Neutrophil (primary cell): ENCODE measurements around the gene SESN1.

Source experiments
- H3K27ac ChIP-seq: fragments of 200-600 bp; sonication (generic); 2 replicates; pipeline ENCODE4 v1.5.1; 2016; ENCODE audit warnings: mild to moderate bottlenecking, moderate library complexity
- H3K27me3 ChIP-seq: fragments of 200-600 bp; sonication (generic); 2 replicates; pipeline ENCODE4 v1.6.0; 2016; ENCODE audit warnings: mild to moderate bottlenecking
- H3K36me3 ChIP-seq: fragments of 200-600 bp; sonication (generic); 2 replicates; pipeline ENCODE4 v1.5.1; 2017
- H3K4me1 ChIP-seq, 2 experiments: fragments of 200-600 bp in 1 of 2; sonication (generic) in 1 of 2; 1 replicate in 1 of 2; 2 replicates in 1 of 2; pipeline versions ENCODE4 v1.5.1 to v1.6.1; 2013 to 2016; ENCODE audit warnings: low read depth in 1 of 2, low read length in 1 of 2, mild to moderate bottlenecking in 1 of 2, moderate library complexity in 1 of 2; ENCODE audit not compliant: control insufficient read depth in 1 of 2, insufficient read depth in 1 of 2
- H3K4me3 ChIP-seq, 2 experiments: fragments of 200-600 bp in 1 of 2; sonication (generic) in 1 of 2; 1 replicate in 1 of 2; 2 replicates in 1 of 2; pipeline ENCODE4 v1.5.1; 2013 to 2016; ENCODE audit warnings: low read depth in 1 of 2, low read length in 1 of 2, mild to moderate bottlenecking in 1 of 2, moderate library complexity in 1 of 2
- H3K9me3 ChIP-seq: fragments of 200-600 bp; sonication (generic); 2 replicates; pipeline ENCODE4 v1.5.1; 2016
- TF ChIP-seq, protein P1 (sequence below): fragments of 200-600 bp; sonication (generic); IDR thresholded peaks from 2 replicates; pipeline ENCODE4 v1.5.1; 2016; ENCODE audit warnings: antibody characterized with exemption

SESN1 gene

DNA sequence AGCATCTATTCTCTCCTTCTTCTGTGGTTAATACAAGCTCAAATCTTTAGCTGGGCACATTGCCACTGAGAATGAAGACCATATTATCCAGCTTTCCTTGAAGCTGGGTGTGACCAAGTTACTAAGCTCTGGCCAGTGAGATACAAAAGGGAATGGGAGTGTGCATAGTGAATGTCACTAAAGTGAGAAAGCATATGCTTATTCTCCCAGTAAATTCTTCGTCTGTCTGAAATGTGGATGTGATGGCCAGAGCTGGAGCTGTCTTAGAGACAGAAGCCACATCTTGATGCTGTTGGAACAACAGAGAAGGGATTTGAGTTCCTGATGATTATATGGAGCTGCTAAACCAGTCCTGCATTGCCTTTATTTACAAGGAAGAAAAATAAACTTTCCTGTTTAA, 60.1 kb downstream of the SESN1 start:
- Histone ChIP-seq H3K4me3 (no peak overlapping the region), H3K27ac (no peak overlapping the region), H3K4me1 (peaks cover 6 to 8% of the 10 kb centered on the region in 2 experiments), H3K9me3 (no peaks in the 10 kb centered on the region), H3K36me3 (no peaks in the 10 kb centered on the region), H3K27me3 (no peaks in the 10 kb centered on the region)
- TF ChIP-seq, protein P1, sequence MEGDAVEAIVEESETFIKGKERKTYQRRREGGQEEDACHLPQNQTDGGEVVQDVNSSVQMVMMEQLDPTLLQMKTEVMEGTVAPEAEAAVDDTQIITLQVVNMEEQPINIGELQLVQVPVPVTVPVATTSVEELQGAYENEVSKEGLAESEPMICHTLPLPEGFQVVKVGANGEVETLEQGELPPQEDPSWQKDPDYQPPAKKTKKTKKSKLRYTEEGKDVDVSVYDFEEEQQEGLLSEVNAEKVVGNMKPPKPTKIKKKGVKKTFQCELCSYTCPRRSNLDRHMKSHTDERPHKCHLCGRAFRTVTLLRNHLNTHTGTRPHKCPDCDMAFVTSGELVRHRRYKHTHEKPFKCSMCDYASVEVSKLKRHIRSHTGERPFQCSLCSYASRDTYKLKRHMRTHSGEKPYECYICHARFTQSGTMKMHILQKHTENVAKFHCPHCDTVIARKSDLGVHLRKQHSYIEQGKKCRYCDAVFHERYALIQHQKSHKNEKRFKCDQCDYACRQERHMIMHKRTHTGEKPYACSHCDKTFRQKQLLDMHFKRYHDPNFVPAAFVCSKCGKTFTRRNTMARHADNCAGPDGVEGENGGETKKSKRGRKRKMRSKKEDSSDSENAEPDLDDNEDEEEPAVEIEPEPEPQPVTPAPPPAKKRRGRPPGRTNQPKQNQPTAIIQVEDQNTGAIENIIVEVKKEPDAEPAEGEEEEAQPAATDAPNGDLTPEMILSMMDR = no peak

DNA sequence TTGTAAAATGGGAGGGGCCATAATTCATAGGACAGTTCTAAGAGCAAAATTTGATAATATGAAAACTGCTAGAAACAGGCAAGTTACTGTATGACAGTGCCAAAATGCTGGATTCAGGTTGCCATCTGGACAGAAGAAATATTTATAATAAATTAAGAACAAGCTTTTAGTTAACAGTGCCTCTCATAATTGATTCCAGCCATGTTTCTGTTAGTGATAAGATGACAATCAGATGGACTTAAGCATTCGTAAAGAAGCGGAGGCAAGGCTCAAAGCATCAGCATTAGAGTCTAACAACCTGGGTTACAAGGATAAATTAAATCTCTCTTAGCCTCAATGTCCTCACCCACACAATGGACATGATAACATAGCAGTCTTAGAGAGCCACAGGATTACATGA, 61.0 kb downstream of the SESN1 start:
- Histone ChIP-seq H3K4me1 (peaks cover 0 to under 1% of the 10 kb centered on the region in 2 experiments), H3K36me3 (no peaks in the 10 kb centered on the region), H3K4me3 (no peak overlapping the region), H3K27ac (no peak overlapping the region), H3K27me3 (no peaks in the 10 kb centered on the region), H3K9me3 (no peaks in the 10 kb centered on the region)
- TF ChIP-seq, protein P1 = no peak

DNA sequence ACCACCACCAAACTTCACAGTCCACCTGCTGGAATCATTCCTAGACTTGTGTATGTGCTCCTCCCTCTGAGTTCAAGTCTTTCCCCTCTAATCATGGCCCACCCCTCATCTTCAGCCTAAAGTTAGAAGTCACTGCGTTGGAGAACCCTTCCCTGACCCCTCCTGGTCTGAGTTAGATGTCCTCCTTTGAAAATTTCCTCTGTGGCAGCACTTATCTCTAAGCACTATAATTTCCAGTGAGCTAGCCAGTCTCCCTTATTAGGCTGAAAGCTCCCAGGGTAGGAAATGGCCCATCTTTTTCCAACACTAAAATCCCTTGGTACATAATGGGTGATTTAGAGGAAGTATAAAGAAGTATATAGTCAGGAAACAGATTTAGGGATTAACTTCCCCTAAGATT, 63.2 kb downstream of the SESN1 start:
- Histone ChIP-seq H3K27ac (no peak overlapping the region), H3K4me1 (no peaks in the 10 kb centered on the region), H3K27me3 (no peaks in the 10 kb centered on the region), H3K4me3 (no peak overlapping the region), H3K36me3 (no peaks in the 10 kb centered on the region), H3K9me3 (no peaks in the 10 kb centered on the region)
- TF ChIP-seq, protein P1 = no peak

DNA sequence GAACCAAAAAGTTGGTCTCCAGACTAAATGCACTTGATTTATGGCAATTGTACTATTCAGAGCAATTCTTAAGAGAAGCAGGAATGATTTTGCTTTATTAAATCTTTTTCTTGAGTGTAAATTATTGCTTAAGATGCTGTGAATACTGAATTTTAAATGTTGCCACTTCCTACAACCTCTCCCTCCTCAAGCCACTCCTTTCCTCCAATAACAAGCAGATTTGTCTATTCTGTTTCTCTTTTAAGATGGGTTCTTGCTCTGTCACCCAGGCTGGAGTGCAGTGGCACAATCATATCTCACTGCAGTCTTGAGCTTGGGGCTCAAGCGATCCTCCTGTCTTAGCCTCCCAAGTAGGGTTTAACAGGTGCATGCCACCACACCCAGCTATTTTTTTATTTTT, 65.3 kb downstream of the SESN1 start:
- TF ChIP-seq, protein P1 = no peak
- Histone ChIP-seq H3K4me1 (no peaks in the 10 kb centered on the region), H3K36me3 (no peaks in the 10 kb centered on the region)

DNA sequence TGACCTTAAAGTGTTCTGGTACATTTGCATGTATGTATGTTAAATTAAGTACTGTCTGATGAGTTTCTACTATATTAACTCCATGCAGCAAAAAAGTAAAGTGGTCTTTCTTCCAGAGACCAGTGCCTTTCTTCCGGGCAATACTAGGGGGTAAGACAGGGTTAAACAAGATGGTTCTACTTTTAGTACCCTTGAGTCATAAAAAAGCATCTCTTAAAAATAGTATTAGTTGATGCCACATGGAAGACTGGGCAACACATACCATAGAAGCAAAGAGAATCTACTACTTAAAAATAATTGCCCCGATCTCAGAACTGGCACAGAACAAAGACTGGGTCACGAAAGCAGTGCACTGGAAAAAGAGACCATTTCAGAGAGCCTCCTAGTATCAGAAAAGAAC, 66.2 kb downstream of the SESN1 start:
- TF ChIP-seq, protein P1 = no peak
- Histone ChIP-seq H3K4me1 (no peaks in the 10 kb centered on the region), H3K27me3 (no peaks in the 10 kb centered on the region), H3K4me3 (no peak overlapping the region), H3K27ac (no peak overlapping the region), H3K9me3 (no peaks in the 10 kb centered on the region), H3K36me3 (no peaks in the 10 kb centered on the region)

More for the DNA sequence above, 65.3 kb downstream of the SESN1 start:
- Histone ChIP-seq H3K27ac (no peak overlapping the region), H3K4me3 (no peak overlapping the region), H3K9me3 (no peaks in the 10 kb centered on the region), H3K27me3 (no peaks in the 10 kb centered on the region)

GRCh38 chr6:109027964-109028363, 66.7 kb downstream of the SESN1 start:
- no peak overlapping the region for H3K27ac ChIP-seq
- TF ChIP-seq, protein P1 = no peak
- H3K27me3 ChIP-seq = no peaks in the 10 kb centered on the region
- no peaks in the 10 kb centered on the region for H3K36me3 ChIP-seq
- no peaks in the 10 kb centered on the region for H3K9me3 ChIP-seq
- H3K4me1 ChIP-seq = no peaks in the 10 kb centered on the region
- no peak overlapping the region for H3K4me3 ChIP-seq
